ENCODE results near the gene TESK2. TPM values are rescaled to one million over a fixed set of nuclear protein-coding genes. Genes with fewer than 3 reads are reported as not detected.

Gene TESK2
- total RNA-seq, 1 experiment from 2014 or later: 5.0 TPM

GRCh38 chr1:45395582-45395981, 95.4 kb downstream of the TESK2 start (continued):
- no peak for TF ChIP-seq REST (IDR thresholded peaks at IDR 0.05; ENCODE audit: low read depth)

GRCh38 chr1:45395051-45395450, 95.9 kb downstream of the TESK2 start:
- Histone ChIP-seq H3K4me3 (replicated peaks in 1 of 2; ENCODE audit: low read depth in 1 of 2, low read length in 2 of 2) (no peak overlapping the region), H3K4me2 (ENCODE audit: low read length) (no peak overlapping the region), H3K9ac (ENCODE audit: low read length) (no peak overlapping the region), H3K79me2 (ENCODE audit: insufficient read depth, low read length) (no peaks in the 10 kb centered on the region), H3K9me2 (ENCODE audit: insufficient read depth) (no peaks in the 10 kb centered on the region), H3K27ac (ENCODE audit: low read depth, low read length) (no peak overlapping the region), H3K9me3 (ENCODE audit: control insufficient read depth in 1 of 2, insufficient read depth in 1 of 2, low read depth in 1 of 2, low read length in 2 of 2) (no peaks in the 10 kb centered on the region), H3K4me1 (ENCODE audit: control insufficient read depth in 1 of 2, insufficient read depth in 2 of 2, low read length in 2 of 2) (no peaks in the 10 kb centered on the region), H3K36me3 (ENCODE audit: control insufficient read depth in 1 of 2, insufficient read depth in 2 of 2, low read length in 2 of 2) (no peaks in the 10 kb centered on the region), H4K20me1 (ENCODE audit: insufficient read depth) (no peaks in the 10 kb centered on the region), H2AFZ (ENCODE audit: low read depth, low read length, poor library complexity, severe bottlenecking) (no peak overlapping the region), H3K27me3 (ENCODE audit: insufficient read depth, low read length) (no peaks in the 10 kb centered on the region)
- no peak for TF ChIP-seq JUND (IDR thresholded peaks at IDR 0.05)
- no peak for TF ChIP-seq MAX (IDR thresholded peaks at IDR 0.05)
- no peak for TF ChIP-seq CBX3 (IDR thresholded peaks at IDR 0.05; ENCODE audit: low read depth)
- no peak for TF ChIP-seq ATF3 (IDR thresholded peaks at IDR 0.05)
- DNase-seq (ENCODE audit: low read depth, low spot score) (no peak), ATAC-seq (no peak)
- ChIA-PET CTCF (no interaction called here), RAD21 (ENCODE audit: low non-redundant PET in 1 of 2, low total read pairs in 2 of 2, uncharacterized antibody in 2 of 2, unreplicated experiment in 2 of 2) (no interaction called here), POLR2A (no interaction called here)
- intact Hi-C loops (cut with micrococcal nuclease): no loop called here
- no TSS peak for BruUV-seq (replicated peaks)
